GDM1 (cell line): Measurements from ENCODE around the gene RBM23.

Experiments
- DNase-seq: peaks from one replicate; lab custom pipeline; 2025; lab: John Stamatoyannopoulos, UW

The RBM23 gene

GRCh38 chr14:22885975-22886374 is 33.0 kb downstream of the RBM23 start:
- DNase-seq, result no peak

GRCh38 chr14:22884738-22885523 is 34.0 kb downstream of the RBM23 start:
- DNase-seq, result no peak

- no peak for DNase-seq
Measured at GRCh38 chr14:22884076-22884737, 34.7 kb downstream of the RBM23 start.

- no peak for DNase-seq
Measured at GRCh38 chr14:22883173-22883976, 35.6 kb downstream of the RBM23 start, which contains the start of gene REM2. TSS of gene REM2 (plus strand) at chr14:22883222. CDS start at chr14:22883288, 66 bp downstream.

- DNase-seq, result no peak
Measured at GRCh38 chr14:22882529-22883172, 36.3 kb downstream of the RBM23 start.

- no peak for DNase-seq
Measured at GRCh38 chr14:22882064-22882463, 36.9 kb downstream of the RBM23 start.

GRCh38 chr14:22878271-22879246 is 40.4 kb downstream of the RBM23 start:
- no peak for DNase-seq

- no peak for DNase-seq
Measured at GRCh38 chr14:22877000-22877501, 41.9 kb downstream of the RBM23 start.

- no peak for DNase-seq
Measured at GRCh38 chr14:22875748-22876319, 43.1 kb downstream of the RBM23 start.

GRCh38 chr14:22875003-22875747 is 43.8 kb downstream of the RBM23 start:
- DNase-seq, result no peak

- DNase-seq, result no peak
Measured at GRCh38 chr14:22872833-22873520, 46.0 kb downstream of the RBM23 start.

GRCh38 chr14:22872033-22872832 is 46.7 kb downstream of the RBM23 start:
- DNase-seq, result peak; percentile 55

- peak; percentile 81 for DNase-seq
Measured at GRCh38 chr14:22871224-22872032, 47.5 kb downstream of the RBM23 start, which contains the start of gene LRP10. TSS of gene LRP10 (plus strand) at chr14:22871740. CDS start at chr14:22872304, 564 bp downstream.

GRCh38 chr14:22870811-22871223 is 48.1 kb downstream of the RBM23 start:
- no peak for DNase-seq

- no peak for DNase-seq
Measured at GRCh38 chr14:22866874-22867273, 52.1 kb downstream of the RBM23 start.

- DNase-seq, result no peak
Measured at GRCh38 chr14:22865424-22866405, 53.2 kb downstream of the RBM23 start.
